ENCODE results near the gene PLCG1. TPM values are rescaled to one million over a fixed set of nuclear protein-coding genes. Genes with fewer than 3 reads are reported as not detected.

PLCG1 gene
- total and polyA plus RNA-seq, 9 of the 15 experiments (the other 6 are each of a cell fraction or from before 2014, with no cell fraction given): 1.7 to 67.0 (median 34.8) TPM

DNA sequence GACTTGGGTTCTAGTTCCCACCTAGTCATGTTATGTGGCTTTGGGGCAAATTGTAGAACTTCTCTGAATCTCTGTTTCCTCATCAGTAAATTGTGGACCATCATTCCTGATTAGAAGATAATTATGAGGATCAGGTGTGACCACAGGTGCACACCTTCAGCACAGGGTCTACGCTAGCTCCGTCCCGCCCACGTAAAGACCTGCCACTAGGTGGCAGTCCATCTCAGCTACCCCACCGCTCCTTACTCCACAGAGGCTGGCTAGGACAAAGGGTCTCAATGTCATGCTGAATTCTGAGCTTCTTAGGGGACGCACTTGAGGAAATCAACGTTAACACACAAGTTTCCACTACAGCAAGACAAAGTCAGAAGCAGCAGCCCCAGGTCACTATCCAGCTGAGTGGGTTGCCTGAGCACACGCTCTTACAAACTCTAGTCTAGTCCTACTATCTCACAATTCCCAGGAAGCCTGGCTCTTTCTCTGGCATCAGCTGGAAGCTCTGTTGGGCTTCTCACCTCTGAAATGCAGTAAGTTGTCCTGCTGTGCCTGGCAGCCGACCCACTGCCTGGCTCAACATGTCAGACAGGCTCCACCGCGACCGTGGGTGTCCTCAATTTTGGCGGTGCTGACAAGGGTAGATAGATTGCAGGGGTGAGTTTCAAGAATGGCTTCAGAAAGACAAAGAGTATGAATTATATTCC lies 2.0 kb upstream of the PLCG1 start (continued):
- TF ChIP-seq MTA3 (IDR thresholded peaks at IDR 0.05; ENCODE audit: borderline replicate concordance): 0 out of 2 replicates have a peak, but pooled peaks have one; percentile 30
- TF ChIP-seq PHF21A (IDR thresholded peaks at IDR 0.05; ENCODE audit: borderline replicate concordance, low read depth): no peak
- no peak for TF ChIP-seq RFX1 (IDR thresholded peaks at IDR 0.05)
- no peak for TF ChIP-seq ATF1 (CRISPR knock-in tag; IDR thresholded peaks at IDR 0.05)
- peak; percentile 50; the same call in 1 of the 2 replicates for TF ChIP-seq ATF1 (tag; IDR thresholded peaks at IDR 0.05)
- TF ChIP-seq, protein P1, sequence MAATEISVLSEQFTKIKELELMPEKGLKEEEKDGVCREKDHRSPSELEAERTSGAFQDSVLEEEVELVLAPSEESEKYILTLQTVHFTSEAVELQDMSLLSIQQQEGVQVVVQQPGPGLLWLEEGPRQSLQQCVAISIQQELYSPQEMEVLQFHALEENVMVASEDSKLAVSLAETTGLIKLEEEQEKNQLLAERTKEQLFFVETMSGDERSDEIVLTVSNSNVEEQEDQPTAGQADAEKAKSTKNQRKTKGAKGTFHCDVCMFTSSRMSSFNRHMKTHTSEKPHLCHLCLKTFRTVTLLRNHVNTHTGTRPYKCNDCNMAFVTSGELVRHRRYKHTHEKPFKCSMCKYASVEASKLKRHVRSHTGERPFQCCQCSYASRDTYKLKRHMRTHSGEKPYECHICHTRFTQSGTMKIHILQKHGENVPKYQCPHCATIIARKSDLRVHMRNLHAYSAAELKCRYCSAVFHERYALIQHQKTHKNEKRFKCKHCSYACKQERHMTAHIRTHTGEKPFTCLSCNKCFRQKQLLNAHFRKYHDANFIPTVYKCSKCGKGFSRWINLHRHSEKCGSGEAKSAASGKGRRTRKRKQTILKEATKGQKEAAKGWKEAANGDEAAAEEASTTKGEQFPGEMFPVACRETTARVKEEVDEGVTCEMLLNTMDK (IDR thresholded peaks at IDR 0.05; ENCODE audit: borderline replicate concordance, insufficient read depth, low read depth, low read length, poor library complexity, severe bottlenecking): no peak
- TF ChIP-seq BRF1 (IDR thresholded peaks at IDR 0.05; ENCODE audit: borderline replicate concordance, extremely low read depth, insufficient read length): no peak
- no peak for TF ChIP-seq BACH1 (tag; IDR thresholded peaks at IDR 0.05)
- TF ChIP-seq NFIC (IDR thresholded peaks at IDR 0.05): no peak
- no peak for TF ChIP-seq EZH2 (IDR thresholded peaks at IDR 0.05; ENCODE audit: borderline replicate concordance, low read depth, low read length)
- TF ChIP-seq, protein P2, sequence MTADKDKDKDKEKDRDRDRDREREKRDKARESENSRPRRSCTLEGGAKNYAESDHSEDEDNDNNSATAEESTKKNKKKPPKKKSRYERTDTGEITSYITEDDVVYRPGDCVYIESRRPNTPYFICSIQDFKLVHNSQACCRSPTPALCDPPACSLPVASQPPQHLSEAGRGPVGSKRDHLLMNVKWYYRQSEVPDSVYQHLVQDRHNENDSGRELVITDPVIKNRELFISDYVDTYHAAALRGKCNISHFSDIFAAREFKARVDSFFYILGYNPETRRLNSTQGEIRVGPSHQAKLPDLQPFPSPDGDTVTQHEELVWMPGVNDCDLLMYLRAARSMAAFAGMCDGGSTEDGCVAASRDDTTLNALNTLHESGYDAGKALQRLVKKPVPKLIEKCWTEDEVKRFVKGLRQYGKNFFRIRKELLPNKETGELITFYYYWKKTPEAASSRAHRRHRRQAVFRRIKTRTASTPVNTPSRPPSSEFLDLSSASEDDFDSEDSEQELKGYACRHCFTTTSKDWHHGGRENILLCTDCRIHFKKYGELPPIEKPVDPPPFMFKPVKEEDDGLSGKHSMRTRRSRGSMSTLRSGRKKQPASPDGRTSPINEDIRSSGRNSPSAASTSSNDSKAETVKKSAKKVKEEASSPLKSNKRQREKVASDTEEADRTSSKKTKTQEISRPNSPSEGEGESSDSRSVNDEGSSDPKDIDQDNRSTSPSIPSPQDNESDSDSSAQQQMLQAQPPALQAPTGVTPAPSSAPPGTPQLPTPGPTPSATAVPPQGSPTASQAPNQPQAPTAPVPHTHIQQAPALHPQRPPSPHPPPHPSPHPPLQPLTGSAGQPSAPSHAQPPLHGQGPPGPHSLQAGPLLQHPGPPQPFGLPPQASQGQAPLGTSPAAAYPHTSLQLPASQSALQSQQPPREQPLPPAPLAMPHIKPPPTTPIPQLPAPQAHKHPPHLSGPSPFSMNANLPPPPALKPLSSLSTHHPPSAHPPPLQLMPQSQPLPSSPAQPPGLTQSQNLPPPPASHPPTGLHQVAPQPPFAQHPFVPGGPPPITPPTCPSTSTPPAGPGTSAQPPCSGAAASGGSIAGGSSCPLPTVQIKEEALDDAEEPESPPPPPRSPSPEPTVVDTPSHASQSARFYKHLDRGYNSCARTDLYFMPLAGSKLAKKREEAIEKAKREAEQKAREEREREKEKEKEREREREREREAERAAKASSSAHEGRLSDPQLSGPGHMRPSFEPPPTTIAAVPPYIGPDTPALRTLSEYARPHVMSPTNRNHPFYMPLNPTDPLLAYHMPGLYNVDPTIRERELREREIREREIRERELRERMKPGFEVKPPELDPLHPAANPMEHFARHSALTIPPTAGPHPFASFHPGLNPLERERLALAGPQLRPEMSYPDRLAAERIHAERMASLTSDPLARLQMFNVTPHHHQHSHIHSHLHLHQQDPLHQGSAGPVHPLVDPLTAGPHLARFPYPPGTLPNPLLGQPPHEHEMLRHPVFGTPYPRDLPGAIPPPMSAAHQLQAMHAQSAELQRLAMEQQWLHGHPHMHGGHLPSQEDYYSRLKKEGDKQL (CRISPR knock-in tag; IDR thresholded peaks at IDR 0.05; ENCODE audit: borderline replicate concordance): no peak
- TF ChIP-seq NFXL1 (CRISPR knock-in tag; IDR thresholded peaks at IDR 0.05): no peak
- TF ChIP-seq HMGN3 (IDR thresholded peaks at IDR 0.05; ENCODE audit: borderline replicate concordance, extremely low read depth, insufficient read length, low read depth, low read length): no peak
- TF ChIP-seq PRMT5 (CRISPR knock-in tag; IDR thresholded peaks at IDR 0.05): no peak
- TF ChIP-seq ZC3H11A (IDR thresholded peaks at IDR 0.05; ENCODE audit: low read depth, low read length): no peak
- TF ChIP-seq, protein P3, sequence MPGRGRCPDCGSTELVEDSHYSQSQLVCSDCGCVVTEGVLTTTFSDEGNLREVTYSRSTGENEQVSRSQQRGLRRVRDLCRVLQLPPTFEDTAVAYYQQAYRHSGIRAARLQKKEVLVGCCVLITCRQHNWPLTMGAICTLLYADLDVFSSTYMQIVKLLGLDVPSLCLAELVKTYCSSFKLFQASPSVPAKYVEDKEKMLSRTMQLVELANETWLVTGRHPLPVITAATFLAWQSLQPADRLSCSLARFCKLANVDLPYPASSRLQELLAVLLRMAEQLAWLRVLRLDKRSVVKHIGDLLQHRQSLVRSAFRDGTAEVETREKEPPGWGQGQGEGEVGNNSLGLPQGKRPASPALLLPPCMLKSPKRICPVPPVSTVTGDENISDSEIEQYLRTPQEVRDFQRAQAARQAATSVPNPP (IDR thresholded peaks at IDR 0.05; ENCODE audit: borderline replicate concordance, insufficient read depth, insufficient read length): no peak
- TF ChIP-seq GATA2 (CRISPR knock-in tag; IDR thresholded peaks at IDR 0.05): peak; percentile 14; the same call in 1 of the 2 replicates
